ENCODE measurements around the gene WDR77.

WDR77 gene

DNA sequence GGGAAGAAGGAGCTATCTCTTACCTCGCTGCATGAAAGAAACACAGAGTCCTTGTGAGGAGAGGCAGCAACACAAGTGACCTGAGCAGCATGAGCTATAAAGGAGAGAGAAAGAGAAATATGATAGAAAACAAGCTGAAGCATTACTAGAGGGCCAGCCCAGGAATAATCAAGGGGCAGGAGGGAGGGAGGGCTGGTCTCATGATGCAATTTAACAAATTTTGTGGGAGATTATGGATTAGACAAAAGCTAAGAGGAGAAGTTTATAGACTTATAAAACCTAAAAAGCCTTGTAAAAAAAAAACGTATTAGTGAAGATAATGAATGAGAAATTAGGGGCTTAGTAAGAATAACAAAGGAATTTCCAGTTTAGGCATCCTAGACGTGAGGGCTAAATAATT, 5.0 kb downstream of the WDR77 start:
- Histone ChIP-seq H2AFZ (ENCODE audit: low read depth, low read length) (no peak overlapping the region), H3K4me1 (ENCODE audit: insufficient read depth, low read length) (peaks cover 12% of the 10 kb centered on the region), H3K27me3 (ENCODE audit: insufficient read depth, low read length) (no peaks in the 10 kb centered on the region), H3K4me3 (ENCODE audit: low read length) (no peak overlapping the region), H3K36me3 (ENCODE audit: insufficient read depth, low read length) (peaks cover 63% of the 10 kb centered on the region), H3K9me3 (ENCODE audit: low read length) (no peaks in the 10 kb centered on the region)

- Histone ChIP-seq H3K4me1 (ENCODE audit: insufficient read depth, low read length) (peaks cover 2% of the 10 kb centered on the region), H3K4me3 (ENCODE audit: low read length) (no peak overlapping the region), H3K27me3 (ENCODE audit: insufficient read depth, low read length) (no peaks in the 10 kb centered on the region), H3K36me3 (ENCODE audit: insufficient read depth, low read length) (peaks cover 77% of the 10 kb centered on the region), H3K9me3 (ENCODE audit: low read length) (no peaks in the 10 kb centered on the region), H2AFZ (ENCODE audit: low read depth, low read length) (no peak overlapping the region)
Measured at GRCh38 chr1:111442457-111442856, 6.6 kb downstream of the WDR77 start.

- H2AFZ ChIP-seq (ENCODE audit: low read depth, low read length): no peak overlapping the region
- no peaks in the 10 kb centered on the region for H3K9me3 ChIP-seq (ENCODE audit: low read length)
- no peaks in the 10 kb centered on the region for H3K4me1 ChIP-seq (ENCODE audit: insufficient read depth, low read length)
- H3K4me3 ChIP-seq (ENCODE audit: low read length): no peak overlapping the region
- H3K27me3 ChIP-seq (ENCODE audit: insufficient read depth, low read length): no peaks in the 10 kb centered on the region
- H3K36me3 ChIP-seq (ENCODE audit: insufficient read depth, low read length): peaks cover 70% of the 10 kb centered on the region
Measured at GRCh38 chr1:111441573-111442192, 7.4 kb downstream of the WDR77 start.

- H3K27me3 ChIP-seq (ENCODE audit: insufficient read depth, low read length): no peaks in the 10 kb centered on the region
- H2AFZ ChIP-seq (ENCODE audit: low read depth, low read length): no peak overlapping the region
- H3K4me3 ChIP-seq (ENCODE audit: low read length): no peak overlapping the region
- H3K36me3 ChIP-seq (ENCODE audit: insufficient read depth, low read length): peaks cover 66% of the 10 kb centered on the region
- H3K9me3 ChIP-seq (ENCODE audit: low read length): no peaks in the 10 kb centered on the region
- H3K4me1 ChIP-seq (ENCODE audit: insufficient read depth, low read length): no peaks in the 10 kb centered on the region
Measured at GRCh38 chr1:111439461-111440351, 9.3 kb downstream of the WDR77 start.

DNA sequence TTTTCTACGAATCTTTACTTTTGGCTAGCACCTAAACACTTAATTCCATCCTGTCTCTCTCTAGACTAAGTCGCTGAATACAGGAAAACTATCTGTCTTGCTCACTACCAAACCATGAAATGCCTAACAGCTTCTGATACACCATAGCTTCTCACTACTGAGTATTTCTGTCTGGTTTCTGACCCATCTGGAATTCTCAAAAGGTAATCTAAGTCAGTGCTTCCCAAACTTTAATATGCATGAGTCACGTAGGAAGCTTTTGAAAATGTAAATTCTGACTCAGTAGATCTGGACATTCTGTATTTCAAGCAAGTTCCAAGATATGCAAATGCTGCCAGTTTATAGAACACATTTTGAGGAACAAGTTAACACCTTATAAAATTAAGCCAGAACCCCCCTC, 12.3 kb downstream of the WDR77 start:
- Histone ChIP-seq H3K27me3 (ENCODE audit: insufficient read depth, low read length) (no peaks in the 10 kb centered on the region), H2AFZ (ENCODE audit: low read depth, low read length) (no peak overlapping the region), H3K36me3 (ENCODE audit: insufficient read depth, low read length) (peaks cover 40% of the 10 kb centered on the region), H3K4me3 (ENCODE audit: low read length) (no peak overlapping the region), H3K4me1 (ENCODE audit: insufficient read depth, low read length) (no peaks in the 10 kb centered on the region), H3K9me3 (ENCODE audit: low read length) (no peaks in the 10 kb centered on the region)

- no peak overlapping the region for H3K4me3 ChIP-seq (ENCODE audit: low read length)
- peaks cover 4% of the 10 kb centered on the region for H3K27me3 ChIP-seq (ENCODE audit: insufficient read depth, low read length)
- H3K36me3 ChIP-seq (ENCODE audit: insufficient read depth, low read length): no peaks in the 10 kb centered on the region
- H3K4me1 ChIP-seq (ENCODE audit: insufficient read depth, low read length): no peaks in the 10 kb centered on the region
- H3K9me3 ChIP-seq (ENCODE audit: low read length): no peaks in the 10 kb centered on the region
- H2AFZ ChIP-seq (ENCODE audit: low read depth, low read length): no peak overlapping the region
Measured at GRCh38 chr1:111424281-111424680, 24.8 kb downstream of the WDR77 start.

GRCh38 chr1:111422546-111423391, 26.3 kb downstream of the WDR77 start:
- Histone ChIP-seq H3K9me3 (ENCODE audit: low read length) (no peaks in the 10 kb centered on the region), H3K4me1 (ENCODE audit: insufficient read depth, low read length) (no peaks in the 10 kb centered on the region), H3K4me3 (ENCODE audit: low read length) (no peak overlapping the region), H3K27me3 (ENCODE audit: insufficient read depth, low read length) (peaks cover 4% of the 10 kb centered on the region), H3K36me3 (ENCODE audit: insufficient read depth, low read length) (no peaks in the 10 kb centered on the region), H2AFZ (ENCODE audit: low read depth, low read length) (no peak overlapping the region)

DNA sequence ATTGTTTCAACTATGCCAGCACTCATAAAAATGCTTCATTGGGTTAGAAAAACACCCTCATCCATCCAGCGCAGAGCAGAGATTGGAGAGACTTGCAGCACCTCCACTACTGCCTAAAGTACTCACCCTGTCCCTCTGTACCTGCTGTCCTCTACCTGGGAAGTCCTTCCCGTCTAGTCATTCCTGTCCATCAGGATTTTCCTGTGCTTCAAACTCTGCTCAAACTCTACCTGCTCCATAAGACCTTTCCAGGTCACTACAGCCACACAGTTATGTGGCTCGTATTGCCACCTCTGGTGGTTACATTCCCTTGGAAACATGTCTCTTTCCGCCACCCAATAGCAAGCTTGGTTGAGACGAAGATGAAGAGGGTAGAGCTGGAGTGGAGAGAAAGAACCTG, 28.7 kb downstream of the WDR77 start:
- Histone ChIP-seq H3K36me3 (ENCODE audit: insufficient read depth, low read length) (no peaks in the 10 kb centered on the region), H2AFZ (ENCODE audit: low read depth, low read length) (no peak overlapping the region)

GRCh38 chr1:111419037-111419436, 30.0 kb downstream of the WDR77 start:
- no peaks in the 10 kb centered on the region for H3K4me1 ChIP-seq (ENCODE audit: insufficient read depth, low read length)
- no peak overlapping the region for H2AFZ ChIP-seq (ENCODE audit: low read depth, low read length)
- no peaks in the 10 kb centered on the region for H3K36me3 ChIP-seq (ENCODE audit: insufficient read depth, low read length)
- no peaks in the 10 kb centered on the region for H3K27me3 ChIP-seq (ENCODE audit: insufficient read depth, low read length)
- H3K9me3 ChIP-seq (ENCODE audit: low read length): no peaks in the 10 kb centered on the region
- no peak overlapping the region for H3K4me3 ChIP-seq (ENCODE audit: low read length)

More for the DNA sequence above, 28.7 kb downstream of the WDR77 start:
- H3K4me1 ChIP-seq (ENCODE audit: insufficient read depth, low read length): no peaks in the 10 kb centered on the region
- peaks cover 4% of the 10 kb centered on the region for H3K27me3 ChIP-seq (ENCODE audit: insufficient read depth, low read length)
- H3K4me3 ChIP-seq (ENCODE audit: low read length): no peak overlapping the region
- H3K9me3 ChIP-seq (ENCODE audit: low read length): no peaks in the 10 kb centered on the region

DNA sequence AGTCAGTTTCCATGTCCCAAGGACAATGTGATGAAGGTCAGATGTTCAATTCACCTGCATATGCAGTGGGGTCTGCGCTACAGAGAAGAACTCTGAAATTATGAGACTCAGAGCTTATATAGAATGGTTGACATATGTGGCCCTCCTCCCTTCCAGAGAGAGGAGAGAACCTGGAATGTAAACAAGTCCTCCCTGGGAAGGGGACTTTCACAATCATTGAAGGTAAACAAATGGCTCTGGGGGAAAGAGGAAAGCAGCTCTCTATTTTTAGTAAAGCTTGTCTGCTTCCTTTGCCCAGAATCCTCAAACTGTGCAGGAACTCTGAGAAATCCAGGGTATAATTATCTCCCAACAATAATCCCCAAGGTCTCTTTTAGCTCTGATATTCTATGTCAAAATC, 31.3 kb downstream of the WDR77 start:
- Histone ChIP-seq H3K4me3 (ENCODE audit: low read length) (no peak overlapping the region), H3K4me1 (ENCODE audit: insufficient read depth, low read length) (no peaks in the 10 kb centered on the region), H2AFZ (ENCODE audit: low read depth, low read length) (no peak overlapping the region), H3K36me3 (ENCODE audit: insufficient read depth, low read length) (no peaks in the 10 kb centered on the region), H3K9me3 (ENCODE audit: low read length) (no peaks in the 10 kb centered on the region), H3K27me3 (ENCODE audit: insufficient read depth, low read length) (no peaks in the 10 kb centered on the region)

- no peak overlapping the region for H3K4me3 ChIP-seq (ENCODE audit: low read length)
- H2AFZ ChIP-seq (ENCODE audit: low read depth, low read length): no peak overlapping the region
- H3K36me3 ChIP-seq (ENCODE audit: insufficient read depth, low read length): no peaks in the 10 kb centered on the region
- no peaks in the 10 kb centered on the region for H3K9me3 ChIP-seq (ENCODE audit: low read length)
- no peaks in the 10 kb centered on the region for H3K4me1 ChIP-seq (ENCODE audit: insufficient read depth, low read length)
- no peaks in the 10 kb centered on the region for H3K27me3 ChIP-seq (ENCODE audit: insufficient read depth, low read length)
Measured at GRCh38 chr1:111415461-111415860, 33.6 kb downstream of the WDR77 start.

GRCh38 chr1:111414756-111415155, 34.3 kb downstream of the WDR77 start:
- no peaks in the 10 kb centered on the region for H3K4me1 ChIP-seq (ENCODE audit: insufficient read depth, low read length)
- H3K4me3 ChIP-seq (ENCODE audit: low read length): no peak overlapping the region
- no peak overlapping the region for H2AFZ ChIP-seq (ENCODE audit: low read depth, low read length)
- no peaks in the 10 kb centered on the region for H3K27me3 ChIP-seq (ENCODE audit: insufficient read depth, low read length)
- no peaks in the 10 kb centered on the region for H3K36me3 ChIP-seq (ENCODE audit: insufficient read depth, low read length)
- no peaks in the 10 kb centered on the region for H3K9me3 ChIP-seq (ENCODE audit: low read length)

- Histone ChIP-seq H3K4me1 (ENCODE audit: insufficient read depth, low read length) (no peaks in the 10 kb centered on the region), H3K27me3 (ENCODE audit: insufficient read depth, low read length) (no peaks in the 10 kb centered on the region), H2AFZ (ENCODE audit: low read depth, low read length) (no peak overlapping the region), H3K36me3 (ENCODE audit: insufficient read depth, low read length) (no peaks in the 10 kb centered on the region), H3K4me3 (ENCODE audit: low read length) (no peak overlapping the region), H3K9me3 (ENCODE audit: low read length) (no peaks in the 10 kb centered on the region)
Measured at GRCh38 chr1:111412839-111413238, 36.2 kb downstream of the WDR77 start.
